Stimulated activated memory B cell treated with anti-CD40 and anti-IgM and Interleukin-4, amounts not matched to agents 10 μg/mL and 1 μg/mL and 100 μg/mL, for 72 hours (primary cell): Measurements from ENCODE around the gene TNFRSF11A.

Experiments used
- ATAC-seq: fragments of 150-1000 bp; cut with Tn5 transposase; 2 replicates; pipeline ENCODE4 v1.10.0; 2021
- H3K27ac Mint-ChIP-seq: one replicate; pipeline ENCODE4 v1.8.0; 2022; ENCODE audit warnings: mild to moderate bottlenecking, mixed read lengths
- H3K27me3 Mint-ChIP-seq: one replicate; pipeline ENCODE4 v1.8.0; 2022; ENCODE audit warnings: mixed read lengths
- H3K36me3 Mint-ChIP-seq: one replicate; pipeline ENCODE4 v1.8.0; 2022; ENCODE audit warnings: mixed read lengths
- H3K4me1 Mint-ChIP-seq: one replicate; pipeline ENCODE4 v1.8.0; 2022; ENCODE audit warnings: mixed read lengths
- H3K4me3 Mint-ChIP-seq: one replicate; pipeline ENCODE4 v1.8.0; 2022; ENCODE audit warnings: mild to moderate bottlenecking, moderate library complexity, mixed read lengths
- H3K9me3 Mint-ChIP-seq: one replicate; pipeline ENCODE4 v1.8.0; 2022; ENCODE audit warnings: mixed read lengths

Gene TNFRSF11A

GRCh38 chr18:62312851-62313250, 12.3 kb upstream of the TNFRSF11A start:
- no peak overlapping the region for H3K27ac Mint-ChIP-seq

GRCh38 chr18:62318228-62319180, 6.6 kb upstream of the TNFRSF11A start:
- no peak overlapping the region for H3K4me3 Mint-ChIP-seq
- no peak overlapping the region for H3K27ac Mint-ChIP-seq
- no peaks in the 10 kb centered on the region for H3K36me3 Mint-ChIP-seq
- ATAC-seq: no peak
- H3K27me3 Mint-ChIP-seq: peaks cover 16% of the 10 kb centered on the region
- H3K9me3 Mint-ChIP-seq: no peaks in the 10 kb centered on the region
- H3K4me1 Mint-ChIP-seq: peaks cover 4% of the 10 kb centered on the region

More at GRCh38 chr18:62312851-62313250, 12.3 kb upstream of the TNFRSF11A start:
- H3K36me3 Mint-ChIP-seq: peaks cover 14% of the 10 kb centered on the region
- H3K9me3 Mint-ChIP-seq: no peaks in the 10 kb centered on the region
- no peak overlapping the region for H3K4me3 Mint-ChIP-seq
- no peaks in the 10 kb centered on the region for H3K27me3 Mint-ChIP-seq
- peak; percentile 51 for ATAC-seq
- no peaks in the 10 kb centered on the region for H3K4me1 Mint-ChIP-seq

- Mint-ChIP-seq H3K4me3 (no peak overlapping the region), H3K9me3 (no peaks in the 10 kb centered on the region), H3K27me3 (peaks cover 38% of the 10 kb centered on the region), H3K4me1 (peaks cover 24% of the 10 kb centered on the region), H3K27ac (no peak overlapping the region), H3K36me3 (no peaks in the 10 kb centered on the region)
- ATAC-seq: no peak
Observed at GRCh38 chr18:62321201-62321600, 3.9 kb upstream of the TNFRSF11A start.

GRCh38 chr18:62323483-62324180, 1.5 kb upstream of the TNFRSF11A start:
- no peaks in the 10 kb centered on the region for H3K36me3 Mint-ChIP-seq
- peaks cover 60% of the 10 kb centered on the region for H3K27me3 Mint-ChIP-seq
- H3K4me3 Mint-ChIP-seq: no peak overlapping the region
- H3K9me3 Mint-ChIP-seq: no peaks in the 10 kb centered on the region
- H3K27ac Mint-ChIP-seq: no peak overlapping the region
- peaks cover 30% of the 10 kb centered on the region for H3K4me1 Mint-ChIP-seq
- ATAC-seq: no peak

GRCh38 chr18:62324181-62324828, 805 bp upstream of the TNFRSF11A start:
- ATAC-seq: no peak
- no peaks in the 10 kb centered on the region for H3K36me3 Mint-ChIP-seq
- H3K4me1 Mint-ChIP-seq: peaks cover 30% of the 10 kb centered on the region
- no peak overlapping the region for H3K27ac Mint-ChIP-seq
- H3K27me3 Mint-ChIP-seq: peaks cover 67% of the 10 kb centered on the region
- no peaks in the 10 kb centered on the region for H3K9me3 Mint-ChIP-seq
- H3K4me3 Mint-ChIP-seq: peak overlapping the region; percentile 83

GRCh38 chr18:62325806-62326645, 916 bp downstream of the TNFRSF11A start:
- Mint-ChIP-seq H3K27me3 (peaks cover 84% of the 10 kb centered on the region), H3K27ac (peak overlapping the region; percentile 30), H3K4me1 (peaks cover 30% of the 10 kb centered on the region), H3K9me3 (no peaks in the 10 kb centered on the region), H3K36me3 (no peaks in the 10 kb centered on the region), H3K4me3 (peak overlapping the region; percentile 77)
- ATAC-seq: peak; percentile 46

- Mint-ChIP-seq H3K4me1 (peaks cover 34% of the 10 kb centered on the region), H3K27ac (no peak overlapping the region), H3K27me3 (peaks cover 91% of the 10 kb centered on the region), H3K4me3 (no peak overlapping the region), H3K36me3 (no peaks in the 10 kb centered on the region), H3K9me3 (no peaks in the 10 kb centered on the region)
- no peak for ATAC-seq
Observed at GRCh38 chr18:62326646-62327348, 1.7 kb downstream of the TNFRSF11A start.

- Mint-ChIP-seq H3K36me3 (no peaks in the 10 kb centered on the region), H3K4me1 (peaks cover 38% of the 10 kb centered on the region), H3K27ac (no peak overlapping the region), H3K9me3 (no peaks in the 10 kb centered on the region), H3K4me3 (no peak overlapping the region), H3K27me3 (peaks cover 92% of the 10 kb centered on the region)
- ATAC-seq: no peak
Observed at GRCh38 chr18:62327977-62328376, 2.9 kb downstream of the TNFRSF11A start.

GRCh38 chr18:62328586-62329525, 3.7 kb downstream of the TNFRSF11A start:
- Mint-ChIP-seq H3K4me3 (no peak overlapping the region), H3K27me3 (peaks cover 92% of the 10 kb centered on the region)
- ATAC-seq: no peak

GRCh38 chr18:62329691-62330454, 4.8 kb downstream of the TNFRSF11A start:
- no peak for ATAC-seq
- no peak overlapping the region for H3K27ac Mint-ChIP-seq
- H3K27me3 Mint-ChIP-seq: peaks cover 92% of the 10 kb centered on the region
- H3K9me3 Mint-ChIP-seq: no peaks in the 10 kb centered on the region
- peaks cover 20% of the 10 kb centered on the region for H3K4me1 Mint-ChIP-seq
- H3K36me3 Mint-ChIP-seq: no peaks in the 10 kb centered on the region
- H3K4me3 Mint-ChIP-seq: no peak overlapping the region

More at GRCh38 chr18:62328586-62329525, 3.7 kb downstream of the TNFRSF11A start:
- Mint-ChIP-seq H3K36me3 (no peaks in the 10 kb centered on the region), H3K9me3 (no peaks in the 10 kb centered on the region), H3K4me1 (peaks cover 30% of the 10 kb centered on the region), H3K27ac (no peak overlapping the region)

- H3K36me3 Mint-ChIP-seq: no peaks in the 10 kb centered on the region
- peaks cover 19% of the 10 kb centered on the region for H3K4me1 Mint-ChIP-seq
- no peak overlapping the region for H3K27ac Mint-ChIP-seq
- ATAC-seq: no peak
- H3K9me3 Mint-ChIP-seq: no peaks in the 10 kb centered on the region
- H3K4me3 Mint-ChIP-seq: no peak overlapping the region
- H3K27me3 Mint-ChIP-seq: peaks cover 90% of the 10 kb centered on the region
Observed at GRCh38 chr18:62330650-62331049, 5.5 kb downstream of the TNFRSF11A start.

GRCh38 chr18:62331581-62332356, 6.7 kb downstream of the TNFRSF11A start:
- Mint-ChIP-seq H3K4me1 (peaks cover 8% of the 10 kb centered on the region), H3K27ac (no peak overlapping the region), H3K4me3 (no peak overlapping the region), H3K9me3 (no peaks in the 10 kb centered on the region), H3K36me3 (no peaks in the 10 kb centered on the region), H3K27me3 (peaks cover 88% of the 10 kb centered on the region)
- ATAC-seq: no peak
